ENCODE results near the gene GRAP.

GRCh38 chr17:19001907-19002590 lies 44.7 kb downstream of the GRAP start:
- TF ChIP-seq CTCF (IDR thresholded peaks at IDR 0.05; ENCODE audit: low read depth, low read length) (no peak), POLR2A (IDR thresholded peaks at IDR 0.05; ENCODE audit: extremely low read depth, insufficient read length) (no peak)
